HepG2 (cell line): ENCODE results near the gene C2orf78. TPM values are rescaled to one million over a fixed set of nuclear protein-coding genes. Genes with fewer than 3 reads are reported as not detected.

ENCODE experiments used
- BRF2 ChIP-seq: sonication (generic); formaldehyde crosslinking; IDR thresholded peaks from 2 replicates; pipeline ENCODE4 v1.8.1; 2022; ENCODE audit warnings: mild to moderate bottlenecking, missing genetic modification reagents
- ELF4 ChIP-seq: sonication (generic); formaldehyde crosslinking; IDR thresholded peaks from 2 replicates; pipeline ENCODE4 v1.5.0; 2020; ENCODE audit warnings: missing genetic modification reagents, mild to moderate bottlenecking, moderate library complexity, borderline replicate concordance
- MIER2 ChIP-seq: IDR thresholded peaks from 2 replicates; pipeline ENCODE4 v1.6.1; 2016; ENCODE audit warnings: missing biosample characterization, missing genetic modification reagents
- SOX5 ChIP-seq: IDR thresholded peaks from 2 replicates; pipeline ENCODE4 v1.6.1; 2016; ENCODE audit warnings: borderline replicate concordance
- TOE1 ChIP-seq: sonication (generic); formaldehyde crosslinking; IDR thresholded peaks from 2 replicates; pipeline ENCODE4 v1.4.0; 2020; ENCODE audit warnings: mild to moderate bottlenecking, missing genetic modification reagents
- ZHX1 ChIP-seq: sonication (generic); formaldehyde crosslinking; IDR thresholded peaks from 2 replicates; pipeline ENCODE4 v1.8.1; 2022; ENCODE audit warnings: low read depth, mild to moderate bottlenecking, missing genetic modification reagents
- ZNF333 ChIP-seq: sonication (generic); formaldehyde crosslinking; IDR thresholded peaks from 2 replicates; pipeline ENCODE4 v1.4.0; 2020; ENCODE audit warnings: mild to moderate bottlenecking, missing genetic modification reagents, borderline replicate concordance
- ZNF33A ChIP-seq: sonication (generic); formaldehyde crosslinking; IDR thresholded peaks from 2 replicates; pipeline ENCODE4 v1.5.1; 2020; ENCODE audit warnings: missing genetic modification reagents, mild to moderate bottlenecking, moderate library complexity, borderline replicate concordance
- ZNF761 ChIP-seq: sonication (generic); formaldehyde crosslinking; conservative IDR thresholded peaks from 2 replicates; pipeline ENCODE4 v1.4.0; 2020; ENCODE audit warnings: mild to moderate bottlenecking, missing genetic modification reagents
- ZNF891 ChIP-seq: sonication (generic); formaldehyde crosslinking; IDR thresholded peaks from 2 replicates; pipeline ENCODE4 v1.5.0; 2020; ENCODE audit warnings: mild to moderate bottlenecking, missing genetic modification reagents
- ZSCAN25 ChIP-seq: sonication (generic); formaldehyde crosslinking; IDR thresholded peaks from 2 replicates; pipeline ENCODE4 v1.8.0; 2022; ENCODE audit warnings: mild to moderate bottlenecking, missing genetic modification reagents
- ZSCAN9 ChIP-seq: IDR thresholded peaks from 2 replicates; pipeline ENCODE4 v1.6.1; 2016; ENCODE audit warnings: borderline replicate concordance
- polyA plus RNA-seq, 8 experiments: library from polyadenylated mRNA; depleted of rRNA in 3 of 8; stranded (reverse) in 7 of 8; unstranded in 1 of 8; fragments of >200 nt; fragmentation: Illumina TruSeq in 4 of 8; extraction: Trizol in 4 of 8; gene quantifications; 2 replicates each; pipeline versions ENCODE4 v1.2.1 to v1.2.3, GENCODE V29; 2011 to 2016; ENCODE audit warnings: low read depth in 4 of 8, missing spikeins in 1 of 8, mixed read lengths in 1 of 8; ENCODE audit not compliant: insufficient read depth in 1 of 8
- total RNA-seq, 5 experiments: library from RNA; depleted of rRNA; stranded (reverse); fragments of >200 nt; fragmentation: Illumina TruSeq; extraction: Trizol; gene quantifications; 2 replicates each; pipeline ENCODE4 v1.2.3, GENCODE V29; 2016; ENCODE audit warnings: low read depth in 1 of 5
- TF ChIP-seq, protein P1 (sequence below): sonication (generic); formaldehyde crosslinking; IDR thresholded peaks from 2 replicates; pipeline ENCODE4 v1.8.1; 2023; ENCODE audit warnings: missing genetic modification reagents, mild to moderate bottlenecking, borderline replicate concordance
- TF ChIP-seq, protein P2 (sequence below): sonication (generic); formaldehyde crosslinking; IDR thresholded peaks from 2 replicates; pipeline ENCODE4 v1.4.0; 2020; ENCODE audit warnings: missing genetic modification reagents, borderline replicate concordance
- TF ChIP-seq, protein P3 (sequence below): sonication (generic); formaldehyde crosslinking; IDR thresholded peaks from 2 replicates; pipeline ENCODE4 v1.5.1; 2020; ENCODE audit warnings: missing genetic modification reagents, mild to moderate bottlenecking, borderline replicate concordance

Gene C2orf78
- total and polyA plus RNA-seq, 2 of the 13 experiments (the other 11 are each of a cell fraction or from before 2014, with no cell fraction given): not detected

DNA sequence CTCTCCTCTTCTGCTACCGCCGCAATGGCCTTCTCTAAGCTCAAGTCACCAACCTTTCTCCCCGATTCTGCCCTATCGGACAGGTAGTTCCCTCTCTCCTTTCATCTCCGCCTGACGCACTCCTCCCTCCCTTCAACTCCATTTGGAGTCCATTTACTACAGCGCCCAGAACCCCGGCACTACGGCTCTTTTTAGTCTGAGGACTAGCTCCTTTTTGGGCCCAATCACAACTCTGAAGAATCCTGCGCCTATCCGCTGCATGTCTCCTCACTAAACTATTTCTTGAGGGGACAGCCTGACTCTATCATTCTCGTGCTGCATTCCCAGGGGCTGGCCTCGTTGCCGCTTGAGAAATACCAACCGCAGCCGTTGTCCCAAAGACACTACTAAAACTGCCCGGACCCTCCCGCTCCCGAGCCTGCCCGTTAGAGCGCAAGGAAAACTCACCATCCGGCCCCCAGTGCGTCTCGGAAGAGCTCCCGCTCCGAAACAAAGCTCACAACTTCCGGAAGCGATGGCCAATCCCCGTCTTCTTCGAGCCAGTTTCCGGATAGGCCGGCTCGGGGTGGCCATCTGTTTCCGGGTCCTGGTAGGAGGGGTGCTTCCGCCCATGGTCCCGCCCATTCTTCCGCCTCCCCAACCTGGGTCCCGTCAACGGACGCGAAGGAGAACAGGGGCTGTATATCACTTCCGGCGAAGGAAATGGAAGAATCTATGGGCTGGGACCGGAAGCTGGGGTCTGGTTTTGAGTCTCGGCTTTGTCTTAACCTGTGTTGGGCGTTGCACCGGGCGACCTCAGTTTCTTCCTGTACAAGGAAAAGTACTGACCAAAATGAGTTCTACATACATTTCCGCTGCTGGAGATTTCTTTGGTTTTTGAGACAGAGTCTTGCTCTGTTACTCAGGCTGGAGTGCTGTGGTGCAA, 46.9 kb upstream of the C2orf78 start, which contains the start of gene TPRKB (continued):
- TF ChIP-seq ZHX1 (CRISPR knock-in tag): peak; percentile 83; the same call in 1 of the 2 replicates
- TF ChIP-seq MIER2 (CRISPR knock-in tag): peak; percentile 85
- peak; percentile 62; the same call in 1 of the 2 replicates for TF ChIP-seq BRF2 (CRISPR knock-in tag)
- TF ChIP-seq, protein P1, sequence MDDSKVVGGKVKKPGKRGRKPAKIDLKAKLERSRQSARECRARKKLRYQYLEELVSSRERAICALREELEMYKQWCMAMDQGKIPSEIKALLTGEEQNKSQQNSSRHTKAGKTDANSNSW: no peak
- peak; percentile 91; the same call in 1 of the 2 replicates for TF ChIP-seq ZNF761
- TF ChIP-seq ZSCAN25 (CRISPR knock-in tag): no peak
- peak; percentile 81 for TF ChIP-seq ZSCAN9 (CRISPR knock-in tag)
- TF ChIP-seq ELF4: peak; percentile 98
- TF ChIP-seq ZNF333 (CRISPR knock-in tag): peak; percentile 68
- peak; percentile 80 for TF ChIP-seq TOE1 (CRISPR knock-in tag)
- TF ChIP-seq ZNF891 (CRISPR knock-in tag): no peak
- TF ChIP-seq, protein P2, sequence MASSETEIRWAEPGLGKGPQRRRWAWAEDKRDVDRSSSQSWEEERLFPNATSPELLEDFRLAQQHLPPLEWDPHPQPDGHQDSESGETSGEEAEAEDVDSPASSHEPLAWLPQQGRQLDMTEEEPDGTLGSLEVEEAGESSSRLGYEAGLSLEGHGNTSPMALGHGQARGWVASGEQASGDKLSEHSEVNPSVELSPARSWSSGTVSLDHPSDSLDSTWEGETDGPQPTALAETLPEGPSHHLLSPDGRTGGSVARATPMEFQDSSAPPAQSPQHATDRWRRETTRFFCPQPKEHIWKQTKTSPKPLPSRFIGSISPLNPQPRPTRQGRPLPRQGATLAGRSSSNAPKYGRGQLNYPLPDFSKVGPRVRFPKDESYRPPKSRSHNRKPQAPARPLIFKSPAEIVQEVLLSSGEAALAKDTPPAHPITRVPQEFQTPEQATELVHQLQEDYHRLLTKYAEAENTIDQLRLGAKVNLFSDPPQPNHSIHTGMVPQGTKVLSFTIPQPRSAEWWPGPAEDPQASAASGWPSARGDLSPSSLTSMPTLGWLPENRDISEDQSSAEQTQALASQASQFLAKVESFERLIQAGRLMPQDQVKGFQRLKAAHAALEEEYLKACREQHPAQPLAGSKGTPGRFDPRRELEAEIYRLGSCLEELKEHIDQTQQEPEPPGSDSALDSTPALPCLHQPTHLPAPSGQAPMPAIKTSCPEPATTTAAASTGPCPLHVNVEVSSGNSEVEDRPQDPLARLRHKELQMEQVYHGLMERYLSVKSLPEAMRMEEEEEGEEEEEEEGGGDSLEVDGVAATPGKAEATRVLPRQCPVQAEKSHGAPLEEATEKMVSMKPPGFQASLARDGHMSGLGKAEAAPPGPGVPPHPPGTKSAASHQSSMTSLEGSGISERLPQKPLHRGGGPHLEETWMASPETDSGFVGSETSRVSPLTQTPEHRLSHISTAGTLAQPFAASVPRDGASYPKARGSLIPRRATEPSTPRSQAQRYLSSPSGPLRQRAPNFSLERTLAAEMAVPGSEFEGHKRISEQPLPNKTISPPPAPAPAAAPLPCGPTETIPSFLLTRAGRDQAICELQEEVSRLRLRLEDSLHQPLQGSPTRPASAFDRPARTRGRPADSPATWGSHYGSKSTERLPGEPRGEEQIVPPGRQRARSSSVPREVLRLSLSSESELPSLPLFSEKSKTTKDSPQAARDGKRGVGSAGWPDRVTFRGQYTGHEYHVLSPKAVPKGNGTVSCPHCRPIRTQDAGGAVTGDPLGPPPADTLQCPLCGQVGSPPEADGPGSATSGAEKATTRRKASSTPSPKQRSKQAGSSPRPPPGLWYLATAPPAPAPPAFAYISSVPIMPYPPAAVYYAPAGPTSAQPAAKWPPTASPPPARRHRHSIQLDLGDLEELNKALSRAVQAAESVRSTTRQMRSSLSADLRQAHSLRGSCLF (CRISPR knock-in tag): no peak
- TF ChIP-seq SOX5 (CRISPR knock-in tag): peak; percentile 54
- no peak for TF ChIP-seq ZNF33A (CRISPR knock-in tag)
- TF ChIP-seq, protein P3, sequence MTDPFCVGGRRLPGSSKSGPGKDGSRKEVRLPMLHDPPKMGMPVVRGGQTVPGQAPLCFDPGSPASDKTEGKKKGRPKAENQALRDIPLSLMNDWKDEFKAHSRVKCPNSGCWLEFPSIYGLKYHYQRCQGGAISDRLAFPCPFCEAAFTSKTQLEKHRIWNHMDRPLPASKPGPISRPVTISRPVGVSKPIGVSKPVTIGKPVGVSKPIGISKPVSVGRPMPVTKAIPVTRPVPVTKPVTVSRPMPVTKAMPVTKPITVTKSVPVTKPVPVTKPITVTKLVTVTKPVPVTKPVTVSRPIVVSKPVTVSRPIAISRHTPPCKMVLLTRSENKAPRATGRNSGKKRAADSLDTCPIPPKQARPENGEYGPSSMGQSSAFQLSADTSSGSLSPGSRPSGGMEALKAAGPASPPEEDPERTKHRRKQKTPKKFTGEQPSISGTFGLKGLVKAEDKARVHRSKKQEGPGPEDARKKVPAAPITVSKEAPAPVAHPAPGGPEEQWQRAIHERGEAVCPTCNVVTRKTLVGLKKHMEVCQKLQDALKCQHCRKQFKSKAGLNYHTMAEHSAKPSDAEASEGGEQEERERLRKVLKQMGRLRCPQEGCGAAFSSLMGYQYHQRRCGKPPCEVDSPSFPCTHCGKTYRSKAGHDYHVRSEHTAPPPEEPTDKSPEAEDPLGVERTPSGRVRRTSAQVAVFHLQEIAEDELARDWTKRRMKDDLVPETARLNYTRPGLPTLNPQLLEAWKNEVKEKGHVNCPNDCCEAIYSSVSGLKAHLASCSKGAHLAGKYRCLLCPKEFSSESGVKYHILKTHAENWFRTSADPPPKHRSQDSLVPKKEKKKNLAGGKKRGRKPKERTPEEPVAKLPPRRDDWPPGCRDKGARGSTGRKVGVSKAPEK: no peak
